ENCODE data around the gene CPD.
"Not testable (repeated sequence)": the region's sequence is repeated elsewhere in the genome, so short reads cannot be mapped to it uniquely, and the experiment has no call there.

CPD gene

GRCh38 chr17:30436729-30437128, 58.0 kb downstream of the CPD start:
- no peak for DNase-seq

- DNase-seq, result no peak
Observed at GRCh38 chr17:30443721-30444120, 65.0 kb downstream of the CPD start.

DNA sequence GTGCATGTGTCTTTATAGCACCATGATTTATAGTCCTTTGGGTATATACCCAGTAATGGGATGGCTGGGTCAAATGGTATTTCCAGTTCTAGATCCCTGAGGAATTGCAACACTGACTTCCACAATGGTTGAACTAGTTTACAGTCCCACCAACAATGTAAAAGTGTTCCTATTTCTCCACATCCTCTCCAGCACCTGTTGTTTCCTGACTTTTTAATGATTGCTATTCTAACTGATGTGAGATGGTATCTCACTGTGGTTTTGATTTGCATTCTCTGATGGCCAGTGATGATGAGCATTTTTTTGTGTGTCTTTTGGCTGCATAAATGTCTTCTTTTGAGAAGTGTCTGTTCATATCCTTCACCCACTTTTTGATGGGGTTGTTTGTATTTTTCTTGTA, 67.9 kb downstream of the CPD start:
- not testable (repeated sequence) for DNase-seq

- no peak for DNase-seq
Observed at GRCh38 chr17:30449480-30449879, 70.8 kb downstream of the CPD start.

DNA sequence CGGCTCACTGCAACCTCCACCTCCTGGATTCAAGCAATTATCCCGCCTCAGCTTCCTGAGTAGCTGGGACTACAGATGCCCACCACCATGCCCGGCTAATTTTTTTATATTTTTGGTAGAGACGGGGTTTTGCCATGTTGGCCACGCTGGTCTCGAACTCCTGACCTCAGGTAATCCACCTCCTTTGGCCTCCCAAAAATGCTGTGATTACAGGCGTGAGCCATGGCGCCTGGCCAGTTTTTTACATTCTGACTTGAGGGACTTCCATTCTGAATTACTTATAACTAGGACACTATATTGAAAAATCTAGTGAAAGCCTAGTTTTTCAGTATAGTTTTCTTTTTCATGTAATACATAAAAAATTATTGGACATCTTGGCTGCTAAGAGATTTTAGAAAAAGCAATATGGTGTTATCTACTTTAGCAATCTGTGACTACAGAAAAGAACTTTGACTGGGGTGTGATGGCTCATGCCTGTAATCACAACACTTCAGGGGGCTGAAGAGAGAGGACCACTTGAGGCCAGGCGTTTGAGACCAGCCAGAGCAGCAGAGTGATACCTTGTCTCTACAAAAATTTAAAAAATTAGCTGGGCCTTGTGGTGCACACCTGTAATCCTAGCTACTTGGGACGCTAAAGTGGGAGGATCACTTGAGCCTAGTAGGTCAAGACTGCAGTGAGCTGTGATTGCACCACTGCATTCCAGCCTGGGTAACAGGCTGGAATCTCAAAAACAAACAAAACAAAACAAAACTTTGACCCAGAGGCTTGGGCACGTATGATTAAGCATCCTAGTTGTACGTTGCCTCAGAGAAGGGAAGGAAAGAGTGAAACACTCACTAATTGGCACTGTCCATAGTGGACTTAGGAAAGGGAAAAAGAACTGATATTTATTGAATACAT, 71.6 kb downstream of the CPD start:
- no peak for DNase-seq

DNA sequence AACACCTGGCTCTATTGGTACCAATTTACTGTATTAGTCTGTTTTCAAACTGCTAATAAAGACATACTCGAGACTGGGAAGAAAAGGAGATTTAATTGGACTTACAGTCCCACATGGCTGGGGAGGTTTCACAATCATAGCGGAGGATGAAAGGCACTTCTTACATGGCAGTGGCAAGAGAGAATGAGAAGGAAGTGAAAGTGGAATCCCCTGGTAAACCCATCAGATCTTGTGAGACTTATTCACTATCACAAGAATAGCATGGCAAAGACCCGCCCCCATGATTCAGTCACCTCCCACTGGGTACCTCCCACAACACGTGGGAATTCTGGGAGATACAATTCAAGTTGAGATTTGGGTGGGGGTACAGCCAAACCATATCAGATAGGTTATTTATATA, 75.9 kb downstream of the CPD start:
- no peak for DNase-seq

- no peak for DNase-seq
Observed at GRCh38 chr17:30458371-30458770, 79.6 kb downstream of the CPD start.

- not testable (repeated sequence) for DNase-seq
Observed at GRCh38 chr17:30458797-30459413, 80.2 kb downstream of the CPD start.

- DNase-seq, result no peak
Observed at GRCh38 chr17:30468465-30468864, 89.7 kb downstream of the CPD start.

DNA sequence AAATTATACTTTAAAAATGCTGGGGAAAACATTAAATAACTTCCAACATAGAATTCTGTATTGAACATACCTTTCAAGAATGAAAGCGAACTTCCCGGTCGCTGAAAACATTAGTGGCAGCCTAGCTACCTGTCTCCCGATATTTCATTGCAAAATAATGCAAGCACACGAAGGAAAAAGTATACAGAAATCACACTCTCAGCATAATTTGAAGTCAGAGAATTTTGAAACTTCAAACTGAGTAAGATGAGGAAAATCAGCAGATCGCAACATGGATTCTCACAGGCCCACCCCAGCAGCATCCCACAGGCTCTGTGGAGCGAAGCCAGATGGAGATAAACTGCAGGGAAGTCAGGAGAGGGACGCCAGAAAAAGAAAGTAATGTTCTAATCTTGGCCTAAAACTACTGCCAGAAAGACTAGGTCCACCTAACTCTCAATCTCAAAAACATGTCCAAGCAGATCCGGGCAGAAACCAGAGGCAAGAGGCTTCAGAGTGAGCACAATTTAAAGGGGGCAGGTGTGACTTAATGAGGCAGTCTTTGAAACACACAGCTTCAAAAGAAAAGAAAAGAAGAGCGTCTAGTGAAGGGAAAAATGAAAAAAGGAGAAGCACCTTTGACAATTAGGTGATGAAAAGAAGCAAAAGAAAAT, 93.6 kb downstream of the CPD start:
- DNase-seq, result peak; percentile 10

GRCh38 chr17:30475206-30475605, 96.5 kb downstream of the CPD start:
- DNase-seq, result no peak

DNA sequence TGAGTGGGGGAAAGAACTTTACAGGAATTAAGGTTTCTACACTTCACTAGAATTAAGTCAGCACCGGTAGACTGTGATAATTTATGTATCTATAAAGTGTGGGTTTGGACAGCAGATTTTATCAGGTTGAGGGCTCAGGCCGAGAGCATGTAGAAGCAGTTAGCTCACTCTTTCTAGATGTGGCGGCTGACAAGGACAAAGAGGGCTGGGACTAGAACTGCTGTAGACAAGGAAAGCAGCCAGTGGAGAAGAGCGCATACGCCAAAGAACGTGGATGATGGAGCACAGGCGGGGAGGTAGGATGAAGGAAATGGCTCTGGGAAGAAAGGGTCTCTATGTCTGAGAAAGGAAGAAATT, 98.0 kb downstream of the CPD start:
- no peak for DNase-seq

- DNase-seq, result peak; percentile 96
Observed at GRCh38 chr17:30477083-30477773, 98.5 kb downstream of the CPD start, which contains the start of gene GOSR1. GOSR1 (plus strand) TSS chr17:30477408; CDS start chr17:30477434, 26 bp downstream.

- no peak for DNase-seq
Observed at GRCh38 chr17:30477774-30478115, 99.0 kb downstream of the CPD start.

- DNase-seq, result no peak
Observed at GRCh38 chr17:30482555-30482954, 103.8 kb downstream of the CPD start.

DNA sequence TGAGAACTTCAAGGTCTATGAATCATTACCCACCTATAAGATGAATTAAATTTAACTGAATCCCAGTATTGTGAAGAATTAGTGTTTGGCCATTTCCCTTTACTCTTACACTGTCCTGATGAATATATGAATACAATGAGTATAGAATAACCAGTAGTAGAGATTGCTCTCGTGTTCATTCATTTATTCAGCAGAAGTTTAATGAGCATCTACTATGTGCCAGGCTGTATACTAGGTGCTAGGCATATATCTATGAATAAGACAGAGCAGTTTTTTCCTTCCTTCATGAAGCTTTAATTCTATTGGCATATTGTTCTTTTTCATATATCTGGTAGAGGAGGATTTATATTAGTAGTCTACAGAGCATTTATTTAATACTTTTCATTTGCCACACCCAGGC, 104.4 kb downstream of the CPD start:
- no peak for DNase-seq

DNA sequence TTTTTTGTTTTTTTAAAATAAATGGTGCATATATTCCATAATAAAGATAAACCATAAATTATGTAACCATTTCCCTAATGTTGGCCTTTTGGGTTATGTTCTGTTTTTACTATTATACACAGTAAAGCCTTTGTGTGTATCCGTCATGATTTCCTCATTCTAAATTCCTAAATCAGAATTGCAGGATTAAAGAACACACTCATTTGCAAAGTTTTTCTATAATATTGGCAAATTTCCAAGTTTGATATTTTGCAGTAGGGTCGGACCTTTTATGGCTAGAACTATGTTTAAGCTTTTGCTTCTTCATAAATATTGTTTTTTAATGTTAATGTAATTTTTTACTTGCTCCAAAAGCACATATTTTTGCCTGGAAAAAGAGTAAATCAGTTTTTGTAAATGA, 115.1 kb downstream of the CPD start:
- DNase-seq, result no peak

DNA sequence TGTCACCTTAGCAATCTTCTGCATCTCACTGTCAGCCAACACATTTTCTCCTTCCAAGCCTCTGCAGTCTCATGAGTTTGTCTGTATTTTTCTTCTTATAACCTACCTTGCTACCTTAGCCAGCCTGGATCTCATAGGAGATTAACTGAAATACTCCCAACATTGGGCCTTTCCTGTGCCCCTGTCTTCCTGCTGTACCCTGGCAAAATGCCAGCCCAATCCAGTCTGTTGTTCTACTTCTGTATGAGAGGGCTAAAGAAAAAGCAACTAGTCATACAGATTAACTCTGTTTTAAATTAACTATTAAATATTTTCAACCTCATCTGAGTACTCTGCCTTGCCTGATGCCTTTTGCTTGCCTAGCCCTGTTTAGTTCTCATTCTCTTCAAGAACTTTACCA, 116.9 kb downstream of the CPD start:
- no peak for DNase-seq

DNA sequence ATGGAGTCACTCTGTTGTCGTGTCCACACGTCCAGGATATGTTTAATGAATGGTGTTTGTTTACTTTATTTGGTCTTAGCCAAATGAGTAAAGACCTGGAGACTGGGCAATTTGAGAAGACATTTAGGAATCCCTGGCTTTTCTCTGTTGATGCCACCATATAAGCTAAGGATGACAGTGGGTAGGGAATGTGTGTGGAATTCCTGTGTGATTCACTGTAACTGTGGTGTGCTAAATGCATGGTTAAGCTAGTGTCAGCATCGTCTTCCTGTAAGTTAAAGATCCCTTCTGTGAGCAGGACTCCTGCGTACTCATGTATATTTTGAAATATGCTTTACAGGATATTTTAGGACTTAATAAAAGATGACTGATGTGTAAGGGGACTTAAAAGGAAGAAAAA, 124.8 kb downstream of the CPD start:
- DNase-seq, result no peak

DNA sequence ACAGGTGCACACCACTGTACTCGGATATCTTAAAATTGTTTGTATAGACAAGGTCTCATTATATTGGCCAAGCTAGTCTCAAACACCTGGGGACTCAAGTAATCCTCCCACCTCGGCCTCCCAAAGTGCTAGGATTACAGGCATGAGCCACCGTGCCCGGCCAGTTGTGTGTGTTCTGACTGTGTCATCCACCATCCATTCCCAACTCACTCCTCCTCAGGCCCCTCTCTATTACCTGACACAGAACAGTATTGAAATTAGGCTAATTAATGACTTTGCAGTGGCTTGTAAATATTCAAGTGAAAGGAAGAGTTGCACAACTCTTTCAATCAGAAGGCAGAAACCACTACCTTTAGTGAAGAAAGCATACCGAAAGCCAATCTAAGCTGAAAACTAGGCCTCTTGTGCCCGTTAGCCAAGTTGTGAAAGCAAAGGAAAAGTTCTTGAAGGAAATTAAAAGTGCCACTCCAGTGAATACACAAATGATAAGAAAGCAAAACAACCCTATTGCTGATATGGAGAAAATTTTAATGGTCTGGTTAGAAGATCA, 127.2 kb downstream of the CPD start:
- DNase-seq, result no peak

GRCh38 chr17:30506481-30506880, 127.8 kb downstream of the CPD start:
- DNase-seq, result no peak

GRCh38 chr17:30513346-30513745, 134.6 kb downstream of the CPD start:
- DNase-seq, result no peak
